Activated T-helper 1 cell treated with anti-CD3 and anti-CD28 coated beads, Interleukin-12 subunit alpha, Interleukin-12 subunit beta, Interleukin-2, Interleukin-4 antibody, amounts not matched to agents 30 ng/mL and 10 ng/mL and 1 ng/mL, durations not matched to agents 14 hours and 24 hours and 36 hours (primary cell): ENCODE data around the gene MPRIP. TPM values are rescaled to one million over a fixed set of nuclear protein-coding genes. Genes with fewer than 3 reads are reported as not detected.

Experiments
- DNase-seq: peaks from one replicate; pipeline ENCODE4 v3.0.0; 2021; ENCODE audit warnings: low spot score
- H3K27ac Mint-ChIP-seq: one replicate; pipeline ENCODE4 v1.8.0; 2021; ENCODE audit warnings: mild to moderate bottlenecking, mixed read lengths
- H3K27me3 Mint-ChIP-seq: one replicate; pipeline ENCODE4 v1.8.0; 2022; ENCODE audit warnings: mild to moderate bottlenecking, moderate library complexity, mixed read lengths; ENCODE audit not compliant: insufficient read depth
- H3K36me3 Mint-ChIP-seq: one replicate; pipeline ENCODE4 v1.8.0; 2021; ENCODE audit warnings: low read depth, mixed read lengths
- H3K4me1 Mint-ChIP-seq: one replicate; pipeline ENCODE4 v1.8.0; 2021; ENCODE audit warnings: low read depth, mixed read lengths
- H3K4me3 Mint-ChIP-seq: one replicate; pipeline ENCODE4 v1.8.0; 2021; ENCODE audit warnings: mild to moderate bottlenecking, moderate library complexity, mixed read lengths
- H3K9me3 Mint-ChIP-seq: one replicate; pipeline ENCODE4 v1.8.0; 2021; ENCODE audit warnings: mixed read lengths
- intact Hi-C: fragments of 100-400 bp; cut with micrococcal nuclease; formaldehyde crosslinking; loops from one replicate; pipeline ENCODE4 v1.15.1; 2024
- total RNA-seq: library from RNA; stranded (reverse); gene quantifications from 2 replicates; pipeline ENCODE4 v1.2.3, GENCODE V29; 2022

MPRIP gene
- total RNA-seq, 1 donor from 2014 or later = 175 TPM

- peaks cover 21% of the 10 kb centered on the region for H3K4me1 Mint-ChIP-seq
- H3K9me3 Mint-ChIP-seq = no peaks in the 10 kb centered on the region
- no peak overlapping the region for H3K27ac Mint-ChIP-seq
- no peaks in the 10 kb centered on the region for H3K27me3 Mint-ChIP-seq
- H3K4me3 Mint-ChIP-seq = no peak overlapping the region
- intact Hi-C loops = no loop called here
- H3K36me3 Mint-ChIP-seq = no peaks in the 10 kb centered on the region
- no peak for DNase-seq
Measured at GRCh38 chr17:17064322-17064721, 22.1 kb downstream of the MPRIP start.

DNA sequence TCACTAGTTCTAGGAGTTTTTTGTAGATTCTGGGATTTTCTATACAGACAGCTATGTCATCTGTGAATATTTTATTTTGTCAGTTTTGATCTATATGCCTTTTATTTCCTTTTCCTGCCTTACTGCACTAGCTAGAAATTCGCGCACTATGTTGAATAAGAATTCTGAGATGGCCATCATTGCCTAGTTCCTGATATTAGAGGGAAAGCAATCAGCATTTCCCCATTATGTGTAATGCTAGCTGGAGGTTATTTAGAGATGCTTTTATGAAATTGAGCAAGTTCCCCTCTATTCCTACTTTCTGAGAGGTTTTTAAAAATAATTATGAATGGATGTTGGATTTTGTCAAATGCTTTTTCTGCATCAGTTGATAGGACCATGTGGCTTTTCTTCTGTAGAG, 23.8 kb downstream of the MPRIP start:
- H3K27me3 Mint-ChIP-seq = no peaks in the 10 kb centered on the region

DNA sequence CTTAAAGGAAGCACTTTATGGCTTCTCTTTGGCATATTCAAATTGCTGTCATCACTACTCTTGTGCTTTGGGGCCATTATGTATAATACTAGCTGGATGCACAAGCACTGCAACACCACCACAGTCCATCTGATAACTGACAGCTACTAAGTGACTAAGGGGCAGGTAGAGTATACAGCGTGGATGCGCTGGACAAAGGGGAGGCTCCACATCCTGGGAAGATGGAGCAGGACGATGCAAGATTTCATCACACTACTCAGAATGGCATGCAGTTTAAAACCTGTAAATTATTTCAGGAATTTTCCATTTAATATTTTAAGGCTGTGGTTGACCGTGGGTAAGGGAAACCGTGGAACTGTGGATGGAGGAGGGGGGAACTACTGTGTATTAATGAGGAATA, 25.0 kb downstream of the MPRIP start:
- Mint-ChIP-seq H3K27me3 (no peaks in the 10 kb centered on the region), H3K9me3 (no peaks in the 10 kb centered on the region), H3K4me1 (peaks cover 48% of the 10 kb centered on the region), H3K4me3 (no peak overlapping the region), H3K36me3 (peaks cover 9% of the 10 kb centered on the region), H3K27ac (no peak overlapping the region)
- intact Hi-C loops = no loop called here
- no peak for DNase-seq

More for the DNA sequence above, 23.8 kb downstream of the MPRIP start:
- Mint-ChIP-seq H3K4me1 (peaks cover 36% of the 10 kb centered on the region), H3K4me3 (no peak overlapping the region), H3K9me3 (no peaks in the 10 kb centered on the region), H3K27ac (no peak overlapping the region), H3K36me3 (peaks cover 3% of the 10 kb centered on the region)
- intact Hi-C loops = no loop called here
- no peak for DNase-seq

DNA sequence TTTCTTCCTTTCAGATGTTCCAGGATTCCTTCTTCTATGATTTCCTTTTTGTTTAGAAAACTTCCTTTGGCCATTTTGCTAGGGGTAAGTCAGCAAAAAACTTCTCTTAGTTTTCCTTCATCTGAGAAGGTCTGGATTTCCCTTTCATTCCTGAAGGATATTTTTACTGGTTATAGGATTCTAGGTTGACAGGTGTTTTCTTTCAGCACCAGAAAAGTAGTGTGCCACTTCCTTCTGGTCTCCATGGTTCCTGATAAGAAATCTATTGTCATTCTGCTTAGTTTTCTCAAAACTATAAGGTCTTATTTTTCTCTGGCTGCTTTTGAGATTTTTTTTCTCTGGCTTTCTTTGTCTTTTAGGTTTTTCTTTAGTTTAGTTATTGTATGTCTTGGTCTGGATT, 27.6 kb downstream of the MPRIP start:
- no peak for DNase-seq
- Mint-ChIP-seq H3K9me3 (no peaks in the 10 kb centered on the region), H3K27me3 (no peaks in the 10 kb centered on the region), H3K36me3 (peaks cover 16% of the 10 kb centered on the region), H3K4me1 (peaks cover 57% of the 10 kb centered on the region), H3K27ac (peak overlapping the region; percentile 7), H3K4me3 (no peak overlapping the region)
- intact Hi-C loops = no loop called here

DNA sequence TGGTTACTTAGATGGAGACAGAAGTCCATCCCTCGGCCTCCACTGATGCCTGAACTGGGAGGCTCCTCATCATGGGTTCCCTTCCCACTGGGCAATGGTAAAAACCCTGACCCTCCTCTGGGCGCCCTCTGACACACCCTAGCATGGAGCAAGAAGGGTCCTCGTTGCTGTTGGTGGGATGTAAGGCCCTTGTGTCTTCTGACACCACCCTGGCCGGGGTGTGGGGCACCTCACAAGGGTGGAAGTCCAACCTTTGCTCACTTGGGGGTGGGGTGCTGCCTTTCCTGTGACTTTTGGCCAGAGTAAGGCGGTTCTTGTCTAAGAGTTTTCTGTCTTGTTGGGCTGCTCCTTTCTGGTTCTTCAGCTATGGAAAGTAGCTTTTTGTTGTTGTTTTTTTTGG, 28.7 kb downstream of the MPRIP start:
- no peak overlapping the region for H3K4me3 Mint-ChIP-seq
- intact Hi-C loops = no loop called here
- no peaks in the 10 kb centered on the region for H3K9me3 Mint-ChIP-seq
- H3K36me3 Mint-ChIP-seq = peaks cover 16% of the 10 kb centered on the region
- no peak overlapping the region for H3K27ac Mint-ChIP-seq
- H3K4me1 Mint-ChIP-seq = peaks cover 57% of the 10 kb centered on the region
- DNase-seq = no peak
- H3K27me3 Mint-ChIP-seq = no peaks in the 10 kb centered on the region

- intact Hi-C loops = no loop called here
- H3K4me3 Mint-ChIP-seq = no peak overlapping the region
- H3K27ac Mint-ChIP-seq = no peak overlapping the region
- no peaks in the 10 kb centered on the region for H3K9me3 Mint-ChIP-seq
- H3K4me1 Mint-ChIP-seq = peaks cover 57% of the 10 kb centered on the region
- H3K36me3 Mint-ChIP-seq = peaks cover 16% of the 10 kb centered on the region
- no peaks in the 10 kb centered on the region for H3K27me3 Mint-ChIP-seq
- no peak for DNase-seq
Measured at GRCh38 chr17:17071531-17072360, 29.5 kb downstream of the MPRIP start.

DNA sequence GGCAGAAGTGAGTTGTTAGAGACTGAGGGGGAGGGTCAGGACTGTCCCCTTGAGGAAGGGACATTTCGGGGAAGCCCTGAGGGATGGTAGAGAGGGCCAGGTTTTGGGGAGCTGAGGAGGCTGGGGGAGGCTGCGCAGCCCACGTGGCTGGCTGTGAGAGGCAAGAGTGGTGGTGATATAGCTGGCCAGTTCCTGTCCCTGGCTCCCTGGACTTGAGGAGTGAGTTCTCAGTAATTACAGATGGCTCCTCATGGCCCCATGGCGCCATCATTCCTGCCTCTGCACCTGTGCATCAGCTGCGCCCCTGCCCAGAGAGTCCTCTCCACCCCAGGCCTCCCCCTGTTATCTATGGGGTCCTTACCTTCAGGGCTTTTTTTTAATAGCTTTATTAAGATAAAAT, 30.3 kb downstream of the MPRIP start:
- no peaks in the 10 kb centered on the region for H3K9me3 Mint-ChIP-seq
- no peak for DNase-seq
- no peak overlapping the region for H3K27ac Mint-ChIP-seq
- intact Hi-C loops = no loop called here
- no peak overlapping the region for H3K4me3 Mint-ChIP-seq
- H3K4me1 Mint-ChIP-seq = peaks cover 57% of the 10 kb centered on the region
- H3K36me3 Mint-ChIP-seq = peaks cover 16% of the 10 kb centered on the region
- no peaks in the 10 kb centered on the region for H3K27me3 Mint-ChIP-seq

DNA sequence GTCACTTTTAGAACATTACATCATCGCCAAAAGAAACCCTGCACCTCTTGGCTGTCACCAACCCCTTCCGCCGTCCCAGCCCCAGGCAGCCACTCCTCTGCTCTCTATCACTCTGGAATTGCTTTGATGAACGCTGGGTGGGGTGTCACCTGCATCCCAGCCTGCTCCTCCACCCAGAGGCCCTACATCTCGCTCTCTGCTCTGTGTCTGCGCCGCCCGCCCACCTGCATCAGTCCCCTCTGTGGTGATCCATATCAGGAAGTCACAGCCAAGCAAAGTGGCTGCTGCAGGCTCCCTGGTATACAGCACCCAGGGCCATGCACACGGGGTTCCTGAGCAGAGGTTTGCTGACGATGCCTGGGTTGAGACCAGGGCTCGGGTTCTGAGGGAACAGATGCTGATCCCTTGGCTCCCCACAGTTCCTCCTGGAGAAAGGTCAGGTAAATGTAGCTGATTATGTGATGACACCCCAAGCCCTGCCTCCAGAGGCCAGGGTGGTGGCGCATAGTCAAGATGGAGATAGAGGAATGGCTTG, 30.8 kb downstream of the MPRIP start:
- Mint-ChIP-seq H3K27ac (peak overlapping the region; percentile 77), H3K27me3 (no peaks in the 10 kb centered on the region), H3K9me3 (no peaks in the 10 kb centered on the region), H3K4me3 (no peak overlapping the region), H3K4me1 (peaks cover 57% of the 10 kb centered on the region), H3K36me3 (peaks cover 20% of the 10 kb centered on the region)
- no peak for DNase-seq
- intact Hi-C loops = no loop called here

DNA sequence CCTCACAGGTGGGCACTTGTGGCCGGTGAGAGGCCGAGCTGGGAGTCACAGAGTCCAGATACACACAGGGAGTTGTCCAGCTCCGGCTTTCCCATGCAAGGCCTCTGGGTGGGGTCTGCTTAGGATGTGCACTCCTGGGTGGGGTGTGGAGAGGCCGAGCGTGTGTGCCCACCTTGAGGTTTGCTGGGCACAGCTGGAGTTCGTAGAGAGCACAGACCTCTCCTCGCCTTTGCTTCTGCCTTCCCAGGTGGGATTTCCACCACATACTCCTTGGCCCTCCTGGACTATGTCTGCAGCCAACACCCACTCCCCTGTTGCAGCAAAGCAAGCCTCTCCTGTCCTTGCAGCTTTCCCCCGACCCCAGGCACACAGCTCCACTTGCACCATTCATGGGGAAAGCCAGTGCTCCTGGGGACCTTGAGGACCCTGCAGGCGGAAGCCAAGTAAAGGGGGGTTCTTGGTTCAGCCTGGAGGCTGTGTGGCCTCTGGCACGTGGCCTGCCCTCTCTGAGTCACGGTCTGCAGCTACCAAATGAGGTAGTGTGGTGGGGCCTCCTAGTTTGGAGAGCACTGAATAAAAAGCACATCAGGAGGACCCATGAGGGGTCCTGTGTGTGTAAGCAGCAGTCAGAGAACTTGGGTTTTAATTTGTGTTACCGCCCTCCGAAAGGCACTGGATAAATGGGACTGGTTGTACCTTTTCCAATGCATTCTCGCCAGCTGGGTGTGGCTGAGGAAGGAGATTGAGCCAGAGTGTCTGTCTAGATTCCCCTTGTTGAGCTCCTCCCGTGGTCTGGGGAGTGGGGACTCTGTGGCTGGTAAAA, 31.5 kb downstream of the MPRIP start:
- intact Hi-C loops = no loop called here
- Mint-ChIP-seq H3K27ac (no peak overlapping the region), H3K27me3 (no peaks in the 10 kb centered on the region), H3K4me1 (peaks cover 57% of the 10 kb centered on the region), H3K36me3 (peaks cover 20% of the 10 kb centered on the region), H3K4me3 (no peak overlapping the region), H3K9me3 (no peaks in the 10 kb centered on the region)
- no peak for DNase-seq

DNA sequence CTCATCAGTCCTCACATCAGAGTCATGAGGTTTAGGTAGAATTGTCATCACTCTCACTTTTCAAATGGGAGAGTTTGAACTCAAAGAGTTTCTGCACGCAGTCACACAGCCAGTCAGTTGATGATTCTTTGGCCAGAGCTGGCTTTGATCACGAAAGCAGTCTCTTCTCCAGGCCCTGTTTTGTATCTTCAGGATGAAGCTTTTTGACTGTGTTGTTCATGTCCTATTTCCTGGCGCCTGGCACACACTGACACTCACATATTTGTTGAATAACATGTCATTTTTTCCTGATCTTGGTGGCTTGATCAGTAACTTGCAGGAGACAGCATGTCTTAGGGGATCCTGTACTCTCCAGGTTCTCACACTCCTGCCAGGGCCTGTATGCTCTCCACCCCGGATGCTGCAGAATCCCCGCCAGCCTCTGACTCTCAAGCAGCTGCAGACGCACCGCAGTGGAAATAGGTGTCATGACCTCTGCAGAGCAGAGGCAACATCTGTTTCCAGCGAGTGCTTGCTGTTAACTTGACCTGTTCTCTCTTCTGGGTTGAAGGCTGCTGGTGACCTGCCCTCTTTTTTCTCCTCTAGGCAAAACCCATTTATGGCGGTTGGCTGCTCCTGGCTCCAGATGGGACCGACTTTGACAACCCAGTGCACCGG, 33.0 kb downstream of the MPRIP start:
- Mint-ChIP-seq H3K27me3 (no peaks in the 10 kb centered on the region), H3K9me3 (no peaks in the 10 kb centered on the region), H3K4me3 (no peak overlapping the region), H3K36me3 (peaks cover 22% of the 10 kb centered on the region), H3K27ac (no peak overlapping the region), H3K4me1 (peaks cover 48% of the 10 kb centered on the region)
- intact Hi-C loops = no loop called here
- DNase-seq = no peak

DNA sequence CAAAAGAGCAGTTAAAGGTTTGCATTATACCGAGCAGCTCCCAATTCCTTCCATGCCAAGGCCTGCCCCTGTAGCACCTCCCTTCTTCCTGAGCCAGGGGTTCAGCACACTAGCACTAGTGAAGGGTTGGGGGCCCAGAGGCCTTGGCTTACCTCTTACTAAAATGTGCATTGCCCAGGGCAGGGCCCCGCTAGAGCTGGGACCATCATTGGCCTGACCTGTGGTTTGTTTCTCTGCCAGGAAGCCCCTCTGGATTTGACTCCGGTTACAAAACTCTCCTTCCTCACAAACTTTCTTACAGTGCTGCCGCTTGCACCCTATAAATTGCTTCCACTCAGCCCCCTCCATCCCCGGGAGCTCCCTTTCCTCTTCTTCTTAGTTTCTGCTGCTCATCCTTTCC, 33.8 kb downstream of the MPRIP start:
- peaks cover 19% of the 10 kb centered on the region for H3K36me3 Mint-ChIP-seq
- no peak overlapping the region for H3K27ac Mint-ChIP-seq
- no peaks in the 10 kb centered on the region for H3K9me3 Mint-ChIP-seq
- no peak for DNase-seq
- H3K27me3 Mint-ChIP-seq = no peaks in the 10 kb centered on the region
- intact Hi-C loops = no loop called here
- H3K4me1 Mint-ChIP-seq = peaks cover 42% of the 10 kb centered on the region
- no peak overlapping the region for H3K4me3 Mint-ChIP-seq

GRCh38 chr17:17077101-17077500, 34.8 kb downstream of the MPRIP start:
- peaks cover 16% of the 10 kb centered on the region for H3K36me3 Mint-ChIP-seq
- DNase-seq = no peak
- H3K9me3 Mint-ChIP-seq = no peaks in the 10 kb centered on the region
- no peaks in the 10 kb centered on the region for H3K27me3 Mint-ChIP-seq
- peaks cover 32% of the 10 kb centered on the region for H3K4me1 Mint-ChIP-seq
- H3K4me3 Mint-ChIP-seq = no peak overlapping the region
- intact Hi-C loops = no loop called here
- no peak overlapping the region for H3K27ac Mint-ChIP-seq
